Uterus (tissue), 2 donors: ENCODE results near the gene TRAPPC2B.

Experiments
- POLR2A ChIP-seq, 2 donors: fragments of 450-650 bp; IDR thresholded peaks; one replicate each; pipeline ENCODE4 v1.6.1; 2016; ENCODE audit warnings: antibody characterized with exemption in 2 of 2, mild to moderate bottlenecking in 1 of 2, moderate library complexity in 1 of 2
- TF ChIP-seq, protein P1 (sequence below), 4 experiments: fragments of 200-600 bp in 2 of 4; fragments of 450-650 bp in 2 of 4; sonication (generic) in 2 of 4; IDR thresholded peaks; one replicate each; pipeline ENCODE4 v1.5.1; 2016 to 2019; ENCODE audit warnings: antibody characterized with exemption in 4 of 4, mild to moderate bottlenecking in 2 of 4, moderate library complexity in 1 of 4

GRCh38 chr19:57348136-57348535 lies 15.2 kb upstream of the TRAPPC2B start:
- TF ChIP-seq, protein P1, sequence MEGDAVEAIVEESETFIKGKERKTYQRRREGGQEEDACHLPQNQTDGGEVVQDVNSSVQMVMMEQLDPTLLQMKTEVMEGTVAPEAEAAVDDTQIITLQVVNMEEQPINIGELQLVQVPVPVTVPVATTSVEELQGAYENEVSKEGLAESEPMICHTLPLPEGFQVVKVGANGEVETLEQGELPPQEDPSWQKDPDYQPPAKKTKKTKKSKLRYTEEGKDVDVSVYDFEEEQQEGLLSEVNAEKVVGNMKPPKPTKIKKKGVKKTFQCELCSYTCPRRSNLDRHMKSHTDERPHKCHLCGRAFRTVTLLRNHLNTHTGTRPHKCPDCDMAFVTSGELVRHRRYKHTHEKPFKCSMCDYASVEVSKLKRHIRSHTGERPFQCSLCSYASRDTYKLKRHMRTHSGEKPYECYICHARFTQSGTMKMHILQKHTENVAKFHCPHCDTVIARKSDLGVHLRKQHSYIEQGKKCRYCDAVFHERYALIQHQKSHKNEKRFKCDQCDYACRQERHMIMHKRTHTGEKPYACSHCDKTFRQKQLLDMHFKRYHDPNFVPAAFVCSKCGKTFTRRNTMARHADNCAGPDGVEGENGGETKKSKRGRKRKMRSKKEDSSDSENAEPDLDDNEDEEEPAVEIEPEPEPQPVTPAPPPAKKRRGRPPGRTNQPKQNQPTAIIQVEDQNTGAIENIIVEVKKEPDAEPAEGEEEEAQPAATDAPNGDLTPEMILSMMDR (IDR thresholded peaks at IDR 0.05) = no peak
- TF ChIP-seq POLR2A (IDR thresholded peaks at IDR 0.05) = no peak
